K562 (cell line): ENCODE measurements around the gene RHOC.

ENCODE experiments used
- ARHGAP35 ChIP-seq: fragments of 450-650 bp; IDR thresholded peaks from 2 replicates; pipeline ENCODE4 v1.6.1; 2018; ENCODE audit not compliant: partially characterized antibody
- MAFK ChIP-seq: IDR thresholded peaks from 2 replicates; pipeline ENCODE4 v1.6.1; 2011; ENCODE audit warnings: low read length, improper control_type of control experiment
- MAZ ChIP-seq, 2 experiments: fragments of 450-650 bp in 1 of 2; sonication (generic) in 1 of 2; formaldehyde crosslinking; IDR thresholded peaks in 1 of 2; conservative IDR thresholded peaks in 1 of 2; 2 replicates each; pipeline versions ENCODE4 v1.4.0 to v1.5.0; 2020; ENCODE audit warnings: mild to moderate bottlenecking in 1 of 2, missing genetic modification reagents in 1 of 2
- NR2C2 ChIP-seq, 2 experiments: fragments of 200-800 bp in 1 of 2; sonication (Bioruptor generic) in 1 of 2; sonication (generic) in 1 of 2; formaldehyde crosslinking in 1 of 2; IDR thresholded peaks; 2 replicates each; pipeline versions ENCODE4 v1.6.1 to v1.8.0; 2016 to 2022; ENCODE audit warnings: mild to moderate bottlenecking in 1 of 2, missing compliant biosample characterization in 1 of 2, missing genetic modification characterization in 1 of 2, missing genetic modification reagents in 1 of 2
- PHF8 ChIP-seq: fragments of 200-600 bp; sonication (generic); IDR thresholded peaks from 2 replicates; pipeline ENCODE4 v1.6.1; 2012; ENCODE audit warnings: mixed run types, mild to moderate bottlenecking, inconsistent platforms, low read length, moderate library complexity, borderline replicate concordance
- SRSF7 ChIP-seq: fragments of 200-400 bp; formaldehyde crosslinking; optimal IDR thresholded peaks from 2 replicates; pipeline ENCODE3; 2017; ENCODE audit warnings: mild to moderate bottlenecking, low read depth, low read length
- ZNF184 ChIP-seq: sonication (generic); formaldehyde crosslinking; IDR thresholded peaks from 2 replicates; pipeline ENCODE4 v1.5.0; 2020; ENCODE audit warnings: missing genetic modification reagents
- TF ChIP-seq, protein P1 (sequence below), 3 experiments: IDR thresholded peaks in 2 of 3; conservative IDR thresholded peaks in 1 of 3; 2 replicates each; pipeline ENCODE4 v1.5.1; 2011 to 2012; ENCODE audit warnings: low read length in 3 of 3, mild to moderate bottlenecking in 3 of 3, control low read depth in 2 of 3, improper control_type of control experiment in 1 of 3, inconsistent platforms in 1 of 3, low read depth in 1 of 3, mixed read lengths in 1 of 3, moderate library complexity in 1 of 3; ENCODE audit not compliant: insufficient read depth in 2 of 3
- TF ChIP-seq, protein P2 (sequence below): fragments of 200-600 bp; sonication (generic); IDR thresholded peaks from one replicate; pipeline ENCODE4 v1.6.1; 2012; ENCODE audit warnings: mild to moderate bottlenecking, low read depth, low read length, inconsistent platforms

DNA sequence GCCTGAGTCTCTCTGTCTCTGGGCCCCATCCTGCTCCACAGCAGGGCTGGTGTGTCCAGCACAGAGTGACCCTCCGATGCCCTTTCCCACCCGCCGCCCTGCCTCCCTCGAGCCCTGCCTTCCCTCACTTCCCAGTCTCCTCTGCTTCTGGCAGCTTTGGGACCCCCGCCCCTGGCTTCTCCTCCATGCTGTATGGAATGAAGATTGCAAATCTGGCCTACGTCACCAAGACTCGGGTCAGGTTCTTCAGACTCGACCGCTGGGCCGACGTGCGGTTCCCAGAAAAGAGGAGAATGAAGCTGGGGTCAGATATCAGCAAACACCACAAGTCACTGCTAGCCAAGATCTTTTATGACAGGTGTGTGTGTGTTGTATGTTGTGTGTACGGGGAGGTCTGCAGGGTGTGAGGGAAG is 18.1 kb downstream of the RHOC start:
- TF ChIP-seq, protein P1, sequence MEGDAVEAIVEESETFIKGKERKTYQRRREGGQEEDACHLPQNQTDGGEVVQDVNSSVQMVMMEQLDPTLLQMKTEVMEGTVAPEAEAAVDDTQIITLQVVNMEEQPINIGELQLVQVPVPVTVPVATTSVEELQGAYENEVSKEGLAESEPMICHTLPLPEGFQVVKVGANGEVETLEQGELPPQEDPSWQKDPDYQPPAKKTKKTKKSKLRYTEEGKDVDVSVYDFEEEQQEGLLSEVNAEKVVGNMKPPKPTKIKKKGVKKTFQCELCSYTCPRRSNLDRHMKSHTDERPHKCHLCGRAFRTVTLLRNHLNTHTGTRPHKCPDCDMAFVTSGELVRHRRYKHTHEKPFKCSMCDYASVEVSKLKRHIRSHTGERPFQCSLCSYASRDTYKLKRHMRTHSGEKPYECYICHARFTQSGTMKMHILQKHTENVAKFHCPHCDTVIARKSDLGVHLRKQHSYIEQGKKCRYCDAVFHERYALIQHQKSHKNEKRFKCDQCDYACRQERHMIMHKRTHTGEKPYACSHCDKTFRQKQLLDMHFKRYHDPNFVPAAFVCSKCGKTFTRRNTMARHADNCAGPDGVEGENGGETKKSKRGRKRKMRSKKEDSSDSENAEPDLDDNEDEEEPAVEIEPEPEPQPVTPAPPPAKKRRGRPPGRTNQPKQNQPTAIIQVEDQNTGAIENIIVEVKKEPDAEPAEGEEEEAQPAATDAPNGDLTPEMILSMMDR (IDR thresholded peaks at IDR 0.05 in 2 of 3, conservative IDR thresholded peaks at IDR 0.05 in 1 of 3; ENCODE audit: insufficient read depth in 2 of 3, low read depth in 1 of 3, low read length in 3 of 3) = no peak
- no peak for TF ChIP-seq MAZ (CRISPR knock-in tag; conservative IDR thresholded peaks at IDR 0.05 in 1 of 2, IDR thresholded peaks at IDR 0.05 in 1 of 2)
- no peak for TF ChIP-seq PHF8
- TF ChIP-seq, protein P2, sequence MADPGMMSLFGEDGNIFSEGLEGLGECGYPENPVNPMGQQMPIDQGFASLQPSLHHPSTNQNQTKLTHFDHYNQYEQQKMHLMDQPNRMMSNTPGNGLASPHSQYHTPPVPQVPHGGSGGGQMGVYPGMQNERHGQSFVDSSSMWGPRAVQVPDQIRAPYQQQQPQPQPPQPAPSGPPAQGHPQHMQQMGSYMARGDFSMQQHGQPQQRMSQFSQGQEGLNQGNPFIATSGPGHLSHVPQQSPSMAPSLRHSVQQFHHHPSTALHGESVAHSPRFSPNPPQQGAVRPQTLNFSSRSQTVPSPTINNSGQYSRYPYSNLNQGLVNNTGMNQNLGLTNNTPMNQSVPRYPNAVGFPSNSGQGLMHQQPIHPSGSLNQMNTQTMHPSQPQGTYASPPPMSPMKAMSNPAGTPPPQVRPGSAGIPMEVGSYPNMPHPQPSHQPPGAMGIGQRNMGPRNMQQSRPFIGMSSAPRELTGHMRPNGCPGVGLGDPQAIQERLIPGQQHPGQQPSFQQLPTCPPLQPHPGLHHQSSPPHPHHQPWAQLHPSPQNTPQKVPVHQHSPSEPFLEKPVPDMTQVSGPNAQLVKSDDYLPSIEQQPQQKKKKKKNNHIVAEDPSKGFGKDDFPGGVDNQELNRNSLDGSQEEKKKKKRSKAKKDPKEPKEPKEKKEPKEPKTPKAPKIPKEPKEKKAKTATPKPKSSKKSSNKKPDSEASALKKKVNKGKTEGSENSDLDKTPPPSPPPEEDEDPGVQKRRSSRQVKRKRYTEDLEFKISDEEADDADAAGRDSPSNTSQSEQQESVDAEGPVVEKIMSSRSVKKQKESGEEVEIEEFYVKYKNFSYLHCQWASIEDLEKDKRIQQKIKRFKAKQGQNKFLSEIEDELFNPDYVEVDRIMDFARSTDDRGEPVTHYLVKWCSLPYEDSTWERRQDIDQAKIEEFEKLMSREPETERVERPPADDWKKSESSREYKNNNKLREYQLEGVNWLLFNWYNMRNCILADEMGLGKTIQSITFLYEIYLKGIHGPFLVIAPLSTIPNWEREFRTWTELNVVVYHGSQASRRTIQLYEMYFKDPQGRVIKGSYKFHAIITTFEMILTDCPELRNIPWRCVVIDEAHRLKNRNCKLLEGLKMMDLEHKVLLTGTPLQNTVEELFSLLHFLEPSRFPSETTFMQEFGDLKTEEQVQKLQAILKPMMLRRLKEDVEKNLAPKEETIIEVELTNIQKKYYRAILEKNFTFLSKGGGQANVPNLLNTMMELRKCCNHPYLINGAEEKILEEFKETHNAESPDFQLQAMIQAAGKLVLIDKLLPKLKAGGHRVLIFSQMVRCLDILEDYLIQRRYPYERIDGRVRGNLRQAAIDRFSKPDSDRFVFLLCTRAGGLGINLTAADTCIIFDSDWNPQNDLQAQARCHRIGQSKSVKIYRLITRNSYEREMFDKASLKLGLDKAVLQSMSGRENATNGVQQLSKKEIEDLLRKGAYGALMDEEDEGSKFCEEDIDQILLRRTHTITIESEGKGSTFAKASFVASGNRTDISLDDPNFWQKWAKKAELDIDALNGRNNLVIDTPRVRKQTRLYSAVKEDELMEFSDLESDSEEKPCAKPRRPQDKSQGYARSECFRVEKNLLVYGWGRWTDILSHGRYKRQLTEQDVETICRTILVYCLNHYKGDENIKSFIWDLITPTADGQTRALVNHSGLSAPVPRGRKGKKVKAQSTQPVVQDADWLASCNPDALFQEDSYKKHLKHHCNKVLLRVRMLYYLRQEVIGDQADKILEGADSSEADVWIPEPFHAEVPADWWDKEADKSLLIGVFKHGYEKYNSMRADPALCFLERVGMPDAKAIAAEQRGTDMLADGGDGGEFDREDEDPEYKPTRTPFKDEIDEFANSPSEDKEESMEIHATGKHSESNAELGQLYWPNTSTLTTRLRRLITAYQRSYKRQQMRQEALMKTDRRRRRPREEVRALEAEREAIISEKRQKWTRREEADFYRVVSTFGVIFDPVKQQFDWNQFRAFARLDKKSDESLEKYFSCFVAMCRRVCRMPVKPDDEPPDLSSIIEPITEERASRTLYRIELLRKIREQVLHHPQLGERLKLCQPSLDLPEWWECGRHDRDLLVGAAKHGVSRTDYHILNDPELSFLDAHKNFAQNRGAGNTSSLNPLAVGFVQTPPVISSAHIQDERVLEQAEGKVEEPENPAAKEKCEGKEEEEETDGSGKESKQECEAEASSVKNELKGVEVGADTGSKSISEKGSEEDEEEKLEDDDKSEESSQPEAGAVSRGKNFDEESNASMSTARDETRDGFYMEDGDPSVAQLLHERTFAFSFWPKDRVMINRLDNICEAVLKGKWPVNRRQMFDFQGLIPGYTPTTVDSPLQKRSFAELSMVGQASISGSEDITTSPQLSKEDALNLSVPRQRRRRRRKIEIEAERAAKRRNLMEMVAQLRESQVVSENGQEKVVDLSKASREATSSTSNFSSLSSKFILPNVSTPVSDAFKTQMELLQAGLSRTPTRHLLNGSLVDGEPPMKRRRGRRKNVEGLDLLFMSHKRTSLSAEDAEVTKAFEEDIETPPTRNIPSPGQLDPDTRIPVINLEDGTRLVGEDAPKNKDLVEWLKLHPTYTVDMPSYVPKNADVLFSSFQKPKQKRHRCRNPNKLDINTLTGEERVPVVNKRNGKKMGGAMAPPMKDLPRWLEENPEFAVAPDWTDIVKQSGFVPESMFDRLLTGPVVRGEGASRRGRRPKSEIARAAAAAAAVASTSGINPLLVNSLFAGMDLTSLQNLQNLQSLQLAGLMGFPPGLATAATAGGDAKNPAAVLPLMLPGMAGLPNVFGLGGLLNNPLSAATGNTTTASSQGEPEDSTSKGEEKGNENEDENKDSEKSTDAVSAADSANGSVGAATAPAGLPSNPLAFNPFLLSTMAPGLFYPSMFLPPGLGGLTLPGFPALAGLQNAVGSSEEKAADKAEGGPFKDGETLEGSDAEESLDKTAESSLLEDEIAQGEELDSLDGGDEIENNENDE = no peak
- no peak for TF ChIP-seq ARHGAP35
- TF ChIP-seq MAFK = no peak
- no peak for TF ChIP-seq NR2C2 (CRISPR knock-in tag; IDR thresholded peaks at IDR 0.05)
- no peak for TF ChIP-seq NR2C2 (tag; IDR thresholded peaks at IDR 0.05)
- no peak for TF ChIP-seq SRSF7
- no peak for TF ChIP-seq ZNF184
